CD14-positive monocyte (primary cell): ENCODE measurements around the gene CNN1. TPM values are rescaled to one million over a fixed set of nuclear protein-coding genes. Genes with fewer than 3 reads are reported as not detected.

ENCODE experiments used
- DNase-seq, 3 donors: peaks; one replicate each; pipeline ENCODE4 v3.0.0-alpha.2; 2011 to 2022
- H2AFZ ChIP-seq: 2 replicates; pipeline ENCODE4 v1.6.0; 2012; ENCODE audit warnings: mild to moderate bottlenecking, low read depth, low read length, inconsistent platforms; ENCODE audit not compliant: insufficient read depth, poor library complexity, severe bottlenecking
- H3K27ac ChIP-seq, 2 donors: 1 replicate in 1 of 2; 2 replicates in 1 of 2; pipeline ENCODE4 v1.5.1; 2012 to 2013; ENCODE audit warnings: low read length in 2 of 2, control low read depth in 1 of 2, inconsistent platforms in 1 of 2, low read depth in 1 of 2, mild to moderate bottlenecking in 1 of 2
- H3K27me3 ChIP-seq, 2 donors: one replicate each; pipeline versions ENCODE4 v1.6.0 to v1.6.1; 2011 to 2013; ENCODE audit warnings: low read length in 2 of 2; ENCODE audit not compliant: control insufficient read depth in 2 of 2, insufficient read depth in 2 of 2
- H3K36me3 ChIP-seq, 2 donors: replicated peaks in 1 of 2; 1 replicate in 1 of 2; 2 replicates in 1 of 2; pipeline versions ENCODE4 v1.5.1 to v1.6.1; 2012 to 2013; ENCODE audit warnings: low read length in 2 of 2, control low read depth in 1 of 2, inconsistent platforms in 1 of 2, mild to moderate bottlenecking in 1 of 2; ENCODE audit not compliant: insufficient read depth in 2 of 2, control insufficient read depth in 1 of 2
- H3K4me1 ChIP-seq, 2 donors: 1 replicate in 1 of 2; 2 replicates in 1 of 2; pipeline versions ENCODE4 v1.5.1 to v1.6.1; 2012 to 2013; ENCODE audit warnings: low read length in 2 of 2, control low read depth in 1 of 2, inconsistent platforms in 1 of 2, mild to moderate bottlenecking in 1 of 2, moderate library complexity in 1 of 2; ENCODE audit not compliant: insufficient read depth in 2 of 2, control insufficient read depth in 1 of 2
- H3K4me2 ChIP-seq: replicated peaks from 2 replicates; pipeline ENCODE3; 2012; ENCODE audit warnings: low read length, moderate library complexity, mild to moderate bottlenecking; ENCODE audit not compliant: poor library complexity, severe bottlenecking; ENCODE audit errors: extremely low read depth
- H3K4me3 ChIP-seq, 3 experiments: fragments of 200-600 bp in 1 of 3; sonication (generic) in 1 of 3; replicated peaks in 1 of 3; 1 replicate in 2 of 3; 2 replicates in 1 of 3; pipeline ENCODE4 v1.5.1; 2011 to 2013; ENCODE audit warnings: low read length in 3 of 3, mild to moderate bottlenecking in 3 of 3, control low read depth in 2 of 3, low read depth in 2 of 3, inconsistent platforms in 1 of 3, moderate library complexity in 1 of 3
- H3K79me2 ChIP-seq: 2 replicates; pipeline ENCODE4 v1.6.0; 2012; ENCODE audit warnings: mild to moderate bottlenecking, control low read depth, inconsistent platforms, low read length, moderate library complexity; ENCODE audit not compliant: insufficient read depth
- H3K9ac ChIP-seq: 2 replicates; pipeline ENCODE4 v1.6.0; 2017; ENCODE audit warnings: low read length, mild to moderate bottlenecking; ENCODE audit not compliant: insufficient read depth, poor library complexity, severe bottlenecking
- H3K9me3 ChIP-seq, 2 donors: replicated peaks in 1 of 2; 1 replicate in 1 of 2; 2 replicates in 1 of 2; pipeline versions ENCODE4 v1.5.1 to v1.6.1; 2012 to 2013; ENCODE audit warnings: low read length in 2 of 2, control low read depth in 1 of 2; ENCODE audit not compliant: control insufficient read depth in 1 of 2, insufficient read depth in 1 of 2
- H4K20me1 ChIP-seq: 2 replicates; pipeline ENCODE4 v1.6.0; 2012; ENCODE audit warnings: mild to moderate bottlenecking, low read length, control low read depth, moderate library complexity; ENCODE audit not compliant: insufficient read depth
- H3K27ac Mint-ChIP-seq, 7 donors: one replicate each; pipeline ENCODE4 v1.8.0; 2020; ENCODE audit warnings: mild to moderate bottlenecking in 7 of 7, mixed read lengths in 7 of 7, moderate library complexity in 6 of 7, inconsistent platforms in 2 of 7
- H3K27me3 Mint-ChIP-seq, 3 donors: one replicate each; pipeline ENCODE4 v1.8.0; 2021 to 2022; ENCODE audit warnings: low read depth in 3 of 3, mild to moderate bottlenecking in 3 of 3, mixed read lengths in 3 of 3, moderate library complexity in 3 of 3, inconsistent platforms in 1 of 3
- H3K36me3 Mint-ChIP-seq, 2 donors: one replicate each; pipeline ENCODE4 v1.8.0; 2020; ENCODE audit warnings: mixed read lengths in 2 of 2, inconsistent platforms in 1 of 2, mild to moderate bottlenecking in 1 of 2
- H3K4me1 Mint-ChIP-seq: one replicate; pipeline ENCODE4 v1.8.0; 2020; ENCODE audit warnings: mild to moderate bottlenecking, mixed read lengths
- H3K4me3 Mint-ChIP-seq, 2 donors: one replicate each; pipeline ENCODE4 v1.8.0; 2020; ENCODE audit warnings: mild to moderate bottlenecking in 2 of 2, mixed read lengths in 2 of 2, moderate library complexity in 1 of 2
- H3K9me3 Mint-ChIP-seq, 7 donors: one replicate each; pipeline ENCODE4 v1.8.0; 2020 to 2022; ENCODE audit warnings: mixed read lengths in 7 of 7, mild to moderate bottlenecking in 6 of 7, moderate library complexity in 6 of 7, inconsistent platforms in 2 of 7
- WGBS: methylation state at CpG from one replicate; pipeline ENCODE4 v1.1.5; 2013; ENCODE audit warnings: missing lambda C conversion rate; ENCODE audit not compliant: insufficient coverage; 5-methylcytosine and 5-hydroxymethylcytosine counted together
- intact Hi-C, 2 donors: fragments of 100-400 bp; cut with micrococcal nuclease; formaldehyde crosslinking; loops; one replicate each; pipeline versions ENCODE4 v1.15.0 to v1.15.1; 2023
- polyA plus RNA-seq, 3 donors: library from polyadenylated mRNA; depleted of rRNA in 1 of 3; unstranded in 2 of 3; stranded (reverse) in 1 of 3; fragments of 300-500 nt in 2 of 3; fragments of >200 nt in 1 of 3; fragmentation: Illumina TruSeq in 2 of 3; gene quantifications; 1 replicate in 2 of 3; 2 replicates in 1 of 3; pipeline ENCODE4 v1.2.3, GENCODE V29; 2012 to 2021
- TF ChIP-seq, protein P1 (sequence below): fragments of 200-600 bp; IDR thresholded peaks from one replicate; pipeline ENCODE4 v1.8.0; 2022; ENCODE audit warnings: antibody characterized with exemption, mild to moderate bottlenecking

The CNN1 gene
- polyA plus RNA-seq, 3 donors = not detected

DNA sequence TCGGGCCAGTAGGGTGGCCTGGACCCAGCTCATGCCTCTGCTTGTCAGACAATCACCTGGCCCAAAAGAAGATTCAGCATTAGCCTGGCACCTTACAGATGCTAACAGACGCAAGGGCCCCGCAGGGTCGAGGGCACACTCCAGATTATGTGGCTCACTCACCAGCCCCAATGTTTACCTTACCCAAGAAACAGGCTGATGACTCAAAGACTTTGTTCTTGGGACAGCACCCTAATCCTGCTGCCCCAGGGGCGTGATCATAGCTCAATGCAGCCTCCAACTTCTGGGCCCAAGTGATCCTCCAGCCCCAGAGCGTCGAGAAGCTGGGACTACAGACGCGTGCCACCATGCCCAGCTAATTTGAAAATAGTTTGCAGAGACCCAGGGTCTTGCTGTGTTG lies 19.5 kb upstream of the CNN1 start:
- H2AFZ ChIP-seq = no peak overlapping the region
- H3K36me3 ChIP-seq = peaks cover 24 to 59% of the 10 kb centered on the region in 2 donors
- intact Hi-C loops = no loop called here

DNA sequence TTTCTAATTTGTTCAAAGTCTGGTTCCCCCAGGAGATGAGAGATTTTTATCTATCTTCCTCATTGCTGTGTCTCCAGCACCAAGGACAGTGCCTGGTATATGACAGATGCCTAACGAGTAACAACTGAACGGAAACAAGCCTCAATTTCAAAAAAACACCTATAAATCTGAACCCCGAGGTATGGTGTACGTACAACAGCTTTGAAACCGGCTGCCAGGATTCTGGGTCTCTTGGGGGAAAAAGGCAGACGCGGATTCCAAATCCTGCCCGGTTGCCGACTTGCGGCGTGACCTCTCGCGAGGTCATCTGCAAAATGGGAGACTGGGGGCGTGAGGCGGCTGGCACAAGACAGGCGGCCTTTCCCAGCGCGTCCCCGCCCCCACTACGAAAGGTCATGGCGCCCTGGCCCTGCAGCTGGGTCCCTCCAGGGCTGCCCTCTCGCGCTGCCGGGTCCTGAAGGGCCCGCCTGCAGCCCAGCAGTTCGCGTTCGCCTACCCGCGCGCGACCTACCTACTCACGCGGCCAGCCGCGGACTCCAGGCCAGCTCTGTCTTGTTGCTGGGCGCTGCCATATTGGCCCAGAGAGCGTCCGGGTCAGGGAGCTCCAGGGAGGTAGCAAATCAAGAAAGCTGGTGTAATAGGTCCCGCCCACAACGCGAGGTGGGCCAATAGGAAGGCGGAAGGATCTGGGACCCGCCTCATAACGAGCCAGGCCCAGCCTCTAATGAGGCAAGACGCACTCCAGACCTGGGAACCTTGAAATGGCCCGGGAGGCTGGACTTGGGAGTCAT lies 9.9 kb upstream of the CNN1 start, which contains the start of gene ECSIT:
Gene ECSIT, minus strand, starts transcription at position 584 of the 791 bp plus-strand sequence. CDS start 9,964 bp downstream, outside the sequence.
- DNase-seq = peak; percentile 97 to 99 (median 98)
- H3K27me3 Mint-ChIP-seq = no peaks in the 10 kb centered on the region

More for the DNA sequence above, 19.5 kb upstream of the CNN1 start:
- no peaks in the 10 kb centered on the region for H3K9me3 ChIP-seq
- peaks cover 3% of the 10 kb centered on the region for H3K79me2 ChIP-seq
- no peak overlapping the region for H3K27ac Mint-ChIP-seq
- H3K27ac ChIP-seq = no peak overlapping the region
- H3K9ac ChIP-seq = no peak overlapping the region
- no peak overlapping the region for H3K4me3 ChIP-seq
- no peaks in the 10 kb centered on the region for H3K4me1 Mint-ChIP-seq
- H3K9me3 Mint-ChIP-seq = no peaks in the 10 kb centered on the region
- peaks cover 34 to 68% of the 10 kb centered on the region in 2 donors for H3K36me3 Mint-ChIP-seq
- peaks cover 0 to 6% (median 1%) of the 10 kb centered on the region in 3 donors for H3K27me3 Mint-ChIP-seq
- H3K27me3 ChIP-seq = no peaks in the 10 kb centered on the region
- no peak for DNase-seq
- H3K4me2 ChIP-seq = no peak overlapping the region
- 98% methylated on average over 9 of the region's 9 CpGs for WGBS
- no peak overlapping the region for H3K4me3 Mint-ChIP-seq
- TF ChIP-seq, protein P1, sequence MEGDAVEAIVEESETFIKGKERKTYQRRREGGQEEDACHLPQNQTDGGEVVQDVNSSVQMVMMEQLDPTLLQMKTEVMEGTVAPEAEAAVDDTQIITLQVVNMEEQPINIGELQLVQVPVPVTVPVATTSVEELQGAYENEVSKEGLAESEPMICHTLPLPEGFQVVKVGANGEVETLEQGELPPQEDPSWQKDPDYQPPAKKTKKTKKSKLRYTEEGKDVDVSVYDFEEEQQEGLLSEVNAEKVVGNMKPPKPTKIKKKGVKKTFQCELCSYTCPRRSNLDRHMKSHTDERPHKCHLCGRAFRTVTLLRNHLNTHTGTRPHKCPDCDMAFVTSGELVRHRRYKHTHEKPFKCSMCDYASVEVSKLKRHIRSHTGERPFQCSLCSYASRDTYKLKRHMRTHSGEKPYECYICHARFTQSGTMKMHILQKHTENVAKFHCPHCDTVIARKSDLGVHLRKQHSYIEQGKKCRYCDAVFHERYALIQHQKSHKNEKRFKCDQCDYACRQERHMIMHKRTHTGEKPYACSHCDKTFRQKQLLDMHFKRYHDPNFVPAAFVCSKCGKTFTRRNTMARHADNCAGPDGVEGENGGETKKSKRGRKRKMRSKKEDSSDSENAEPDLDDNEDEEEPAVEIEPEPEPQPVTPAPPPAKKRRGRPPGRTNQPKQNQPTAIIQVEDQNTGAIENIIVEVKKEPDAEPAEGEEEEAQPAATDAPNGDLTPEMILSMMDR = no peak
- no peaks in the 10 kb centered on the region for H3K4me1 ChIP-seq
- no peaks in the 10 kb centered on the region for H4K20me1 ChIP-seq

More for the DNA sequence above, 9.9 kb upstream of the CNN1 start, which contains the start of gene ECSIT:
- peak within 1 kb of the TSS; percentile 92 for H2AFZ ChIP-seq
- H3K4me2 ChIP-seq = peak within 1 kb of the TSS; percentile 80
- Mint-ChIP-seq H3K36me3 (peaks cover 8 to 15% of the 10 kb centered on the region in 2 donors), H3K4me1 (peaks cover 10% of the 10 kb centered on the region), H3K9me3 (peaks cover 0 to 5% (median 0%) of the 10 kb centered on the region in 7 donors), H3K4me3 (peak within 1 kb of the TSS; percentile 95 to 98), H3K27ac (peak within 1 kb of the TSS; percentile 93 to 97 (median 95))
- TF ChIP-seq, protein P1 = no peak
- H4K20me1 ChIP-seq = no peaks in the 10 kb centered on the region
- H3K9ac ChIP-seq = peak within 1 kb of the TSS; percentile 68
- H3K27me3 ChIP-seq = no peaks in the 10 kb centered on the region
- no peaks in the 10 kb centered on the region for H3K9me3 ChIP-seq
- H3K79me2 ChIP-seq = peaks cover 22% of the 10 kb centered on the region
- intact Hi-C loops = loop anchor here in 1 of 2 donors (1.0 to 5.0 kb wide), 2 partner anchors 23 to 54 kb away; partner anchors contain the start of gene ZNF653
- H3K27ac ChIP-seq = peak within 1 kb of the TSS; percentile 63 to 81
- H3K4me3 ChIP-seq = peak within 1 kb of the TSS; percentile 52 to 87 (median 60)
- H3K4me1 ChIP-seq = peaks cover 14 to 17% of the 10 kb centered on the region in 2 donors
- WGBS = under 1% methylated on average over 47 of the region's 47 CpGs
- peaks cover 2 to 7% of the 10 kb centered on the region in 2 donors for H3K36me3 ChIP-seq
